GM21447 (cell line): ENCODE data around the gene GALK2.
A peak's percentile ranks its signal among the peaks of the same experiment; 100 is the strongest.

Experiments used
- ATAC-seq: cut with Tn5 transposase; IDR thresholded peaks from one replicate; pipeline ENCODE4 v1.9.1; 2021; ENCODE audit not compliant: unreplicated experiment

The GALK2 gene

GRCh38 chr15:49169880-49170597 is at the start of gene GALK2:
GALK2 (plus strand) TSS chr15:49170247; CDS start chr15:49170323, 76 bp downstream.
- ATAC-seq: peak; percentile 96

DNA sequence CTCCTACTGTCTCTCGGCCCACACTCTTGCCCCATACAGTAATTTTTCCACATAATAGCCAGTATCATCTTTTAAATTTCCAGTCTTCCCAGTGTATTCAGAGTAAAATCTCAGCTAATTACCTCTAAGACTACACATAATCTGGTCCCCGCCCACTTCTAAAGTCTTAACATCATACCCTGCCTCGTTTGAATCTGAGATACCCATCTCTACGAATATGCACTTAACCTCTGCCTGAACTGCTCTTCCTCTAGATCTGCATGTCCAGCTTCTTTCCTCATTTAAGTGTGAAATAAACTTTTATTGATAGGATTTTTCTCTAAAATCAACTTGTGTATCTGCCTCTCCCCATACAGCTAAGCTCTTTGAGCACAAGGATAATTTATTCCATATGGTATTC is 49.2 kb upstream of the GALK2 start:
- no peak for ATAC-seq

- ATAC-seq: no peak
Observed at GRCh38 chr15:49121901-49122300, 48.1 kb upstream of the GALK2 start.

DNA sequence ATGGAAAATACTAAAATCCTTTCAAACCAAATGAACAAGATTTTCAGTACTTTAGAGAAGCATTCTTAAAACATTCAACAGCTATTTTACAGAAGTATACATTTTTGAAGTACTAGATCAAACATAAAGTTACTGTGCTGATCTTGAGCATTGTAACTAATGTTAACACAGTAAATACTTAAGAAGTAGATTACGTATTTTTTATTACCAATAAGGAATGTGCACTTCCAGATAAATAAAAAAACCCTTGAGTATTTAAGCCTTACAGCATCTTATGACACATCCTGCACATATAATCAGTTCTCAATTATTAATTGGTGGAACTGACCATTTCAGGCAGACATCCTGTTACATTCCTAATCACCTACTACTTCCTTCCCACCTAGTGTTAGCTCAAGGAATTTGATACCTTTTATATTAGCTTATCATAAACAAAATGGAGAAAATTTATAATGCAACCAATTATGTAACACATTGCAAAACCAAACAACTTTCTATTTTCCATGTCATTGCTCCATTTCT is 47.4 kb upstream of the GALK2 start:
- ATAC-seq: no peak

GRCh38 chr15:49124371-49124770 is 45.7 kb upstream of the GALK2 start:
- no peak for ATAC-seq

- no peak for ATAC-seq
Observed at GRCh38 chr15:49131403-49131802, 38.6 kb upstream of the GALK2 start.

- ATAC-seq: no peak
Observed at GRCh38 chr15:49134683-49135341, 35.2 kb upstream of the GALK2 start.

DNA sequence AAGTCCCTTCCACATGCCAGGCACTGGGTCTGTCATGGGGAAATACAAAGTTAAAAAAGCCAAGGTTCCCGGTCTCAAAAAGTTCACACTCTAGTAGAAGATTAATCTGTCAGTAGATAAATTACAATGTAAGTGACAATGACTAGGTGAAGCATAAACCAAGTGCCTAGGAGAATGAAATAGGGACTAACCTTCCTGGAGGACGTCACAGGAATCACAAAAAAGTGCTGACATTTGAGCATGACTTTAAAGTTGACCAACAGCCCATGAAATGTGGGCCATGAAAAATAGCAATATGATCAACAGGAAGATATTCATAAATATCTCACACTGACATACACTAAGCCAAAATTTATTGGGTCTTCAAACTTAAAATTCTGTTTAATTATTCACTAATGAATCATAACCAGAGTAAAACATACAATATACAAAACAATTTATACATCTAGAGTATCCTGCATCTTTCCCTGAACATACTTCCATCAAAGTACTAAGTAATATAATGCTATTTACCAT is 34.6 kb upstream of the GALK2 start:
- ATAC-seq: no peak

GRCh38 chr15:49135911-49136310 is 34.1 kb upstream of the GALK2 start:
- ATAC-seq: no peak

DNA sequence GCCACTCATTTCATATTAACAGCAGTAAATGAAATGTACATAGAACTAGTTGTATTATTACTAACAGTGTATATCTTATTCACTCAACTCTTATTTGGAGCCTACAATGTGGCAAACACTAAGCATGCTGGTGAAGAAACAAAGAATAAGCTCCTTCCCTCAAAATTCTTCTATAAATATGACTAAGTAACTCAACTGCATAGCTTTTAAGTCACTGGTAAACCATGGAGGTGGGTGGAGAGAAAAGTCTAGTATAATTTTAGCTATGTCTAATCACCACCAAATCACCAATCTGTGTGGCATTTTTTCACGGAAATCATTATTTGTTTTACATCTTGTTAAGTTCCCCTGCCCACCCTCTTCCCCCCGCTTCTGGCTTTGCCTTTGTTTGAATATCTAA is 32.2 kb upstream of the GALK2 start:
- no peak for ATAC-seq

DNA sequence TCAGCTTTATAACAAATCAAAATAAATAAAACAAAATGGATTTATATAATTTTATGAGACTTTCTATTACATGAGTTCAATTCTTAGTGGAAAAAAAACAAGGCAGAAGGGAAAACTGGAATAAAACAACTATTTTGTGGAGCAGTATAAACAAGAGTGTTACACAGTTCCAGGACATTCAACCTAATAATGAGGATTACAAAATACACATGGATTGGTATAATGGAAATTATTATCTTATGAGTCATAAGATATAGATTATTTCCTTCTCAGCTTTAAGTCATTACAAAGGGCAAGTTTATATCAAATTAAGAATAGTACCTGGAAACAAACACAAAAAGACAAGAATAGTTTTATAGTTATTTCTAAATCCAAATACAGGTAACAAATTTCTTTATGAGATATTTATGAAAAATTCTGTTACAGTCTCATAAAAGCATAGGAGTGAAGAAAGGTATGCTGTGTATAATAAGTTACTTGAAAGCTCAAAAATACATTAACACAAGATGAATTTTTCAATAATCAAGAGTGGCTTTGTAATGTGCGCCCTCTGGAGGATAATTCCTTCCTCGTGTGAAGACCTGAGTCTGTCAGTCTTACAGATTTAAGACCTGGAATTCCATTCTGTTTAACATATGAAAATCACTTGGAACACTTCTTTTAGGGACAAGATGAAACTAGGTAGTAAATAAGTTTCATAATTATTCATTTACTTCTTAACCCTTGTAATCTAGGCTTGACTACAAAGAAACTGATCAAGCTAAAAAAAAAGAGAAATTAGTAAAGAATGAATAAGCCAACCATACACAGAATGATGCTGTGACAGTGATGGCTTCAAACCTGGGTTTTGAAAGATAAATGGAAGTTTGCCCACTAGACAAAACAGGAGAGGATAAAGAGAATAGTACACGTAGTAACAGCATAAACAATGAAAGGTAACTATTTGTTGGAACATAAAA is 24.1 kb upstream of the GALK2 start:
- no peak for ATAC-seq

DNA sequence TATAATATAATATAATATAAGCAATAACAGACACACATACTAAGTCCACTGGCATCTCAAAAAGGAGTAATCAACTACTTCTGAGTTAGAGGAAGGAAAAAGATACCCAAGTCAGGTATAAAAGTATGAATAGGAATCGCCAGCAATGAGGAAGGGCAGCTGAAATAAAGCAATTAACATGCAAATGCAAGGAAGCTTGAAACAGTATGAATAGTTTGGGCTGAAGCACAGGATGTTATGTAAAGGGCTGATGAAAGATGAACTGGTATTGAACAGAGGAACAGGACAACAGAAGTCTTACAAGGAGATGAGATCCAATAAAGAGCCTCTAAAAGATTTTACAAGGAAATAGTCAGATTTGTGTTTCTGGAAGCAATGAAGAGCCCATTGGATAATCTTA is 21.7 kb upstream of the GALK2 start:
- ATAC-seq: no peak

GRCh38 chr15:49148727-49149126 is 21.3 kb upstream of the GALK2 start:
- ATAC-seq: no peak

DNA sequence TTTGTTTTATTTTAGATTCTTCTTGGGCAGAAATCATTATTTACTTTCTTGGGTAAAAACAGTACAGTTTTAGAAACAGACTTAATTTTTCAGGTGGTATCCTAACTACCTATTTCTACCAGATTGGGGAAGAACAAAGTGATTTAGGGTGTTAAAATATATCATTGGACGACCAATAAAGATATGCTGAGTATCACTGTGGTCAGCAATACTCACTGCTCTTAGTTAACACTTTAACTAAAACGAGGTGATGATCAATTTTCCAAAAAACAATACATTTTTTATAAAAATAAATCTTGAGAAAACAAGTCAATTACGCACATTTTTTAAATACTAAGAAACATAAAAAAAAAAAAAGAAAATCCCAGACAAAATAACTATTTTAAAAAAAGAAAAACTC is 18.2 kb upstream of the GALK2 start:
- no peak for ATAC-seq

DNA sequence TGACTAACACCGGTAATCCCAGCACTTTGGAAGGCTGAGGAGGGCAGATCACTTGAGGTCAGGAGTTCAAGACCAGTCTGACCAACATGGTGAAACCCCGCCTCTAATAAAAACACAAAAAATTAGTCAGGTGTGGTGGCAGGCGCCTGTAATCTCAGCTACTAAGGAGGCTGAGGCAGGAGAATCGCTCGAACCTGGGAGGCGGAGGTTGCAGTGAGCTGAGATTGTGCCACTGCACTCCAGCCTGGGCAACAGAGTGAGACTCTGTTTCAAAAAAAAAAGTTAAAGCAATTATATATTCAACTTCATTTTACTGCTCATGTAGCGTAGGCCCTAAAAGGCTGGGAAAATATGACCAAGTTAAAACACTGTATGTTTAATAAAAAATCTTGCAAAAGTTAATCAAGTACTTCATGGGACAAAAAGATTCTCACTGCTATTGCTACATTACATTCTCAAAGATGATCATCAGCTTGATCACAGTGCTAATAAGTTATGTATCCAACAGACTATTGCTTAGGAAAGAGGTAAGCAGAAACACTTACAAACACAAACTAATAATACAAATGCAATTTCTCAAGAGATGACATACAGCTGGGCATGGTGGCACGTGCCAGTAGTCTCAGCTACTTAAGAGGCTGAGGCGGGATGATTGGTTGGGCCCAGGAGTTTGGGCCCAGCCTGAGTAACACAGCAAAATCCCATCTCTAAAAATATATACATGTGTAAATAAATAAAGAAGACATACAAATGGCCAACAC is 17.3 kb upstream of the GALK2 start:
- no peak for ATAC-seq

DNA sequence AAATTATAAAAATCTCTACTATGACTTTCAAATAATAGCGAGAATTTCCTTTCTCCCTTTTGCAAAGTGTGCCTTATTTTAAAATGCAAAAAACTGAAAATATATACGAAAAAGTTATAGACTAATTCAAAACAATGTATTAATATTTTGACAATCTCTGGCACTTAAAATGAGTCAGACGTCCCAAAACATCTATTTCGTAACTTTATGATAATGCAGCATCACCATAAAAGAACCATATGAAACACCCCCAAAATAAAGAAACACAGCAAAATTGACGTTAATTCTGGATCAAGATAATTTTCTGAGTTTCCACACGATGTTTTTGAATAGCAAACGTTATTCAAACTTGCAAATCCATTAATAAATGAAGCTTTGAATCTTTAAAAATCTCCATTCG is 15.7 kb upstream of the GALK2 start:
- no peak for ATAC-seq

GRCh38 chr15:49154799-49155109 is 15.3 kb upstream of the GALK2 start:
- peak; percentile 5 for ATAC-seq

DNA sequence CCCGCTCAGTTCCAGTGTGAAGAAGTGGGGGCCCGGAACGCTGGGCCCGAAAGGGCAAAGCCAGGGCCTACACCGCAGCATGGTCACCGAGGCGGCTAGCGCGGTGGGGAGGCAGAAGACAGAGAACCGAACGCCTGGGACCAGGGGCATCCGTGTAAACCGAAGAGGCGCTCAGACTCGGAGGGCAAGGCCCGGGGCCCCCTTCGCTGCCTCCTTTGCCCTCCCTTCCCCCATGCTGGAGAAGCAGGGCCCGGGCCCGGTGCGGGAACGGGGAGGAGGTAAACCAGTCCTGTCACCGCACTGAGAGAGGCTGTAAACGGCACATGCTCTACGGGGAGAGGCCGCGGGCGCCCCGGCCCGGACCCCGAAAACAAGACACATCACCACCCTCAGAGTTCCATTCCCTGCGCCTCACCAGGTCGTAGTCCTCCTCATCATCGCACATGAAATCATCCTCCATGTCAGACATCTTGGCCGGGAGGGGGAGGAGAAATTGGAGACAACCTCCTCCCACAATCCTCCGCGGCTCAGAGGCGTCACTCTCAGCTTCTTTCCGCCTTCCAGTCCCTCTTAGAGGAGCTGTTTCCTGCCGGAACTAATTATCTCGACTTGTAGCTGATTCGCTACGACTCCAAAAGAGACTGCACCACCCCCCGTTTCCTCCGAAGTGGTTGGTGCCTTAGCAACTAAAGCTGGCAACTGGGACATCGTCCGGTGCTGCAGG is 14.8 kb upstream of the GALK2 start, which contains the start of gene COPS2:
COPS2 (minus strand) TSS at position 490 of the 724 bp plus-strand sequence; CDS start at position 469, 21 bp downstream.
- ATAC-seq: peak; percentile 92

- no peak for ATAC-seq
Observed at GRCh38 chr15:49155834-49156627, 14.0 kb upstream of the GALK2 start.
